ENCODE data around the gene ATP1A1.

ATP1A1 gene

DNA sequence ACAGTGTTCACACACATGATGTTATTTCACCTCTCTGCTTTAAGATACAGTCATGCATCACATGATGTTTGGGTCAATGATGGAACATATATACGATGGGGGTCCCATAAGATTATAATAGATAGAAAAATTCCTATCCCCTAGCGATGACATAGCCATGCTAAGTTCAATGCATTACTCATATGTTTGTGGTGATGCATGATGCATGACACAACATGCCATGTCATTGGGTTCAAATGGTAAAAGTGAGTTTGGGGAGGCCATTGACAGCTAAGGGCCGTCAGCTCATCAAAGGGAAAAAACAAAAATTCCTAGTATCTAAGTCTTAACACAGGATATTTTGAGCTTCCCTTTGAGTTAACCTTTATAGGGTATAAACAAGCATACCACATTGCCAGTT is 73.6 kb downstream of the ATP1A1 start:
- no peak for DNase-seq

DNA sequence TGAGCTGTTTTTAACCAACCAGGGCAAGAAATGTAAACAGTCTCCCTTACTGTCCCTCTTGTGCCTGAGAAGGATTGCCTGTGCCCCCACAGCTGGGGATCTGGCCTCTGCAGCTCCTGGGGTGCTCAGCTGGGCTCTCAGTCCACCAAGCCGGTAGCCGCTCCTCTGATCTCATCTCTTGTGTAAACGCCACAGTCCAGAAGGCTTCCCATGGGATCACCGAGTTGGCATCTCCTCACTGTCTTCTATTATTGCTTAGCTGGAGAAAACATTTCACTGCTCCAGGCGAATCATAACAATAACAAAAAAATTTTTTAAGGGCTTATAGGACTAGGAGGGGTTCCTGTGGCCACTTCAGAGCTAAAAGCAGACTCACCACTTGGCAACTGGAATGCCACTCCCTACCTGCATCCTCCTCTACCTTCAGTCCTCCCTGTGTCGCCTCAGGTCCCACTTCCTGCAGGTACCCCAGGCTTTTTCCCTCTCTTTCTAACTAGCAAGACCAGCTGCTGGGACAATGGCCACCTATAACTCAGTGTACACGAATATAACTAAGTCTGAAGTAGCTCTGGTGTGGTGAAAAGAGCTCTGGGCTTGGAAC is 75.8 kb downstream of the ATP1A1 start:
- DNase-seq, result no peak

- DNase-seq, result no peak
Measured at GRCh38 chr1:116449578-116449977, 76.5 kb downstream of the ATP1A1 start.

GRCh38 chr1:116451702-116452101 is 78.7 kb downstream of the ATP1A1 start:
- DNase-seq, result no peak

DNA sequence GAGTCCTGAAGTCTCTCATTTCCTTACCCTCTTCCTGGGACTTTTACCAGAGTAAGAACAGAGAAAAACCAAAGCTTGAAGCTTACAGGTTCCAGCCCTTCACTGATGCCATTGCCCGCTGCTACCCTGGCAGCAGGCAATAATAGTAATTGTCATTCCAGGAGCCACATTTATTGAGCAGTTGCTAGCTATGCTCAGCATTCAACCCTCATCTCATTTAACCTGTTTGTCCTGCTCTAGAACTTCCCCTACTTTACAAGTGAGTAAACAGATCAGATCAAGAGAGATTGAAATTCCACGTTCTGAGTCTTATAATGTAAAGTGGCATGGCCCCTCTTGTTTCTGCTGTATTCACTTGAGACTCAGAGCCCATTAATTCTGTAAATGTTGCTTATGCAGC is 80.4 kb downstream of the ATP1A1 start:
- no peak for DNase-seq

- DNase-seq, result no peak
Measured at GRCh38 chr1:116453906-116454305, 80.9 kb downstream of the ATP1A1 start.
